Measurements from ENCODE around the gene GOLGA6L2. TPM values are rescaled to one million over a fixed set of nuclear protein-coding genes. Genes with fewer than 3 reads are reported as not detected.

Gene GOLGA6L2
- total RNA-seq, 1 donor from 2014 or later = not detected

DNA sequence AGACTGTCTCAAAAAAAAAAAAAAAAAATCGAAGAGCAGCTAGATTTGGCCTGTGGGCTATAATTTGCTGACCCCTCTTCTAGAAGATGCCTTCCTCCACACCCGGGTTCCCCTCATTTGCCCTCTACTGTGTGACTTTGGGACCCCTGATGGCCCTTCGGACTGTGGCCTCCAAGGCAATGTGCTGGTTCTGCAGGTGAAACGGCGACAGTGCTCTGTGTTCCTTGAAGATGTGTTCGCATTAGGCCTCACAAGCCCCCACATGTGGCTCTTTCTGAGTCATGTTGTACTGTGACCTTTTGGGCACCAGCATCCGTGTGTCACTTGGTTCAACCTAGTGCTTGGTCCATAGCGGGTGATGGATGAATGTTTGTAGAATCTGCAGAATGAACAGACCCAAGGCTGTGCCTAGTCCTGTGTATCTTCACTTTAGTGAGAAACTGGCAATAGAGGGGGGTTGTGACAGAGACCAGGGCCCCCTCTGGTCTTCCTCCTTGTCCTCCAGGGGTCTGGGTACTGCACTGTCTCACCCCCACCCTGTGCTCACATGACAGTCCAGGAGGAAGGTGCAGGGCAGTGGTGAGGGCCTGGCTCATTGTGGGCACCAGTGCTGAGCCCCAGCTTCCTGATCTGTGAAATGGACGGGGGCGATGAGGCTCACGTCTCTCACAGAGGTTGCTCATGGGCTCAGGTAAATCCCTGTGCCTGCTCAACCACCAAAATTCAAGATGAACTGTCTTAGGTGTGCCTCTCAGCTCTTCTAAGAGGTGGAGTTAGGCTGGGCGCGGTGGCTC, 22.7 kb downstream of the GOLGA6L2 start:
- H3K4me1 Mint-ChIP-seq (ENCODE audit: unreplicated experiment) = no peaks in the 10 kb centered on the region
- no peaks in the 10 kb centered on the region for H3K36me3 Mint-ChIP-seq
- H3K27ac Mint-ChIP-seq = no peak overlapping the region
- H3K9me3 Mint-ChIP-seq = no peaks in the 10 kb centered on the region
- H3K4me3 Mint-ChIP-seq = no peak overlapping the region
- no peaks in the 10 kb centered on the region for H3K27me3 Mint-ChIP-seq
- no peak for DNase-seq (ENCODE audit: extremely low spot score, unreplicated experiment)
- TF ChIP-seq CTCF (conservative IDR thresholded peaks at IDR 0.05) = no peak

DNA sequence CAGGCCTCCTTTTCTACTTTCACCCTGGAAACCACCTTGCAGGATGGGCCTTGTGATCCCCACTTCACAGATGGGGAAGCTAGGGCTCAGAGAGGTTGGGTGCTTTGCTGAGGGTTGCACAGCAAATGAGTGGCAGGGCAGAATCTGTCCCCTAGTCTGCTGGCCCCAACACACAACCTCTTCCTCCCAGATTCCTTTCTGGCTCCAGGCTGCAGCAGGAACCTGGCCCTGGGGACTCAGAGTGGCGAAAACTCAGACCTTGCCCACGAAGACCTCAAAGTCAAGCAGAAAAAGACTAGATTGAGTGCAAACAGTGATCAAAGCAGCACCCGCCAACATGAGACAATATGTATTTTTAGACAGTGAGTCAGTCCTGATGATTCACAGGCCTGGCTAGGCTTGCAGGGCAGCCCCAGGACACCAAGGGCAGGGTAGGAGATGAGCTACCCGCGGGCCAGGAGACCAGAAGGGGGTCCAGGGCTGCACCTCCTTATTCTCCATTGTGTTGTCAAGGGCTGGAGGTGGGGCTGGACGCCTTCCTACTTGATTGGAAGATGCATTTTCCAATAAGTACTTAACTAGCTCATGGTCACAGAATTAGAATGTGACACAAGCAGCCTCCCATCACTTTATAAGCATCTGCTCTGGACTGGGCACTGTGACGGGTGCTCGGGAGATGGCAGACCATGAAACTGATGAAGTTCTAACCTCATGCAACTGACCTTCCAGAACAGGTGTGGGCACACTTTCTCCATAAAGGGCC, 23.9 kb downstream of the GOLGA6L2 start:
- no peaks in the 10 kb centered on the region for H3K27me3 Mint-ChIP-seq

DNA sequence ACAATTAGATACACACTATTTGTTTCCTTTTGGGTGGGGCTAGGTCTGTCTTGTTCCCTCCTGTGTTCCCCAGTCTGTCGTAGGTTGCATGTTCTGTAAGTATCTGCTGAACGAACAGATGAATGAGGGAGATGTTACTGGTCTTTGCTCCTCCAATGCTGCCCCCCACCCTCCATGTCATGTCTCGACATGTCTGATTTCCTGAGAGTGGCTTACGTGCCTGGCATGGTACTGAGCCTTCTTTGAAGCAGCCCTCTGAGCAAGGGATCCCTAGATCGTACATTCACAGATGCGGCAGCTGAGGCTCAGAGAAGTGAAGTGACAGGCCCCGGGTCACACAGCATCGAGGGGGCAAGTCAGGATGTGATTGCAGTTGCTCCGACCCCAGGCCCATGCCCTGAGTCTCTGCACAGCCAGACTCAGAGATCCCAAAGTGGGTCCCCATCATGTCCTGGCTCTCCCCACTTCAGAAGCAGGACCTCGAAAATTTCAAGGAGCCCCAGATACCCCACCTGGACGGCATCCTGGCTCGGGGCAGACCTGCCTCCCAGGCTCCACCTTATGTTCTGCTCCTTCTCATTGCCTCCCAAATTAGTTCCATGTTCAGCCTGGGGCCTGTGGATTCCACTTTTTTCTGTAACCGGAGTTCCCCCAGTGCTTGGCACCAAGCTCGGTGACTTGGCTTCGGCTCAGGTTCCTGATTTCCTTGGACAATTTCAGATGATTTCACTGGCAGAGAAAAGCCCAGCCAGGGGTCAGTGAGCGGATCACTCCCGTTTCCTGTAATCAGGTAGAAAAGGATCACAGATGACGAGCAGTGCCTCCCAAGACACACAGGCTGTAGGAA, 24.7 kb downstream of the GOLGA6L2 start:
- Mint-ChIP-seq H3K9me3 (no peaks in the 10 kb centered on the region), H3K27me3 (no peaks in the 10 kb centered on the region), H3K27ac (no peak overlapping the region), H3K4me1 (ENCODE audit: unreplicated experiment) (no peaks in the 10 kb centered on the region), H3K36me3 (no peaks in the 10 kb centered on the region), H3K4me3 (no peak overlapping the region)
- no peak for DNase-seq (ENCODE audit: extremely low spot score, unreplicated experiment)
- TF ChIP-seq CTCF (conservative IDR thresholded peaks at IDR 0.05) = no peak

More for the DNA sequence above, 23.9 kb downstream of the GOLGA6L2 start:
- no peaks in the 10 kb centered on the region for H3K36me3 Mint-ChIP-seq
- H3K4me3 Mint-ChIP-seq = no peak overlapping the region
- TF ChIP-seq CTCF (conservative IDR thresholded peaks at IDR 0.05) = no peak
- no peak overlapping the region for H3K27ac Mint-ChIP-seq
- no peaks in the 10 kb centered on the region for H3K4me1 Mint-ChIP-seq (ENCODE audit: unreplicated experiment)
- no peaks in the 10 kb centered on the region for H3K9me3 Mint-ChIP-seq
- no peak for DNase-seq (ENCODE audit: extremely low spot score, unreplicated experiment)

DNA sequence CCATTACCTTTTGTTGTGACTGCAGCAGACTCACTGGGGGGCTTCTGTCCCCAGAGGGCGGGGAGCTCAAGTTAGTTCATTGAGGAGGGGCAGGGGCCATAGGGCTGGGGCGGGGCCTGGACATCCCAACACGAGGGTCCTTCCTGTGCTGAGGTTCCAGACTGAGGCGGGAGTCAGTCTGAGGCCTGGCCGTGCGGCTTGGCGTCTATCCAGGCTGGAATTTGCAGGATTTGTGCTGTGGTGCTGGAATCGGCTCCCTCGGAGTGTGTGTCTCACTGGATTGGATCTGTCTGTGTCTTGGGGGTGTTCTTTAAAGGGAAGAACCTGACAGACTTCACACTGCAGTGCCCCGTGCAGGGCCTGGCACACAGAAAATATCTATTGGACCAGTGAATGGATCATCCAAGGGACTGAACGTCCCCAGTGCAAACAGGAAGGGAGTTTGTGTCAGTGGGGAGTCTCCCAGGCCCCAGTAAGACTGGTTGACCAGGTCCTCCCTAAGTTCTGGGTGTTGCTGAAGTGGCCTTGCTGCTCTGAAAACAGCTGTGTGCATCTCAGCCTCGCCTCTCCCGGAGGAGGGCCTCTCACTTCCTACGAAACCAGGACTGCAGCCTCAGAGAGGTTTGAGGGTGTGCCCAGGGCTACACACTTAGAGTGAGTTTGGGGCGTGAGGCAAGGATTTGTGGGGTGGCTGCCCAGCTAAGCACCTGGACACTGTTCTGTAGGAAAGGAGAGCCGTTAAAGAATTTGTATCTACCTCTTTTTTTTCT, 26.1 kb downstream of the GOLGA6L2 start:
- no peaks in the 10 kb centered on the region for H3K4me1 Mint-ChIP-seq (ENCODE audit: unreplicated experiment)
- H3K4me3 Mint-ChIP-seq = no peak overlapping the region
- no peaks in the 10 kb centered on the region for H3K27me3 Mint-ChIP-seq
- no peak for TF ChIP-seq CTCF (conservative IDR thresholded peaks at IDR 0.05)
- H3K9me3 Mint-ChIP-seq = no peaks in the 10 kb centered on the region
- no peak for DNase-seq (ENCODE audit: extremely low spot score, unreplicated experiment)
- H3K36me3 Mint-ChIP-seq = no peaks in the 10 kb centered on the region
- H3K27ac Mint-ChIP-seq = no peak overlapping the region

Measured in type B pancreatic cell (in vitro differentiated cells).